GM18526 (cell line): ENCODE data around the gene STAC3.

Experiments used
- POLR2A ChIP-seq: IDR thresholded peaks from 3 replicates; pipeline ENCODE4 v1.6.1; 2011; ENCODE audit not compliant: insufficient read length; ENCODE audit errors: extremely low read depth

The STAC3 gene

DNA sequence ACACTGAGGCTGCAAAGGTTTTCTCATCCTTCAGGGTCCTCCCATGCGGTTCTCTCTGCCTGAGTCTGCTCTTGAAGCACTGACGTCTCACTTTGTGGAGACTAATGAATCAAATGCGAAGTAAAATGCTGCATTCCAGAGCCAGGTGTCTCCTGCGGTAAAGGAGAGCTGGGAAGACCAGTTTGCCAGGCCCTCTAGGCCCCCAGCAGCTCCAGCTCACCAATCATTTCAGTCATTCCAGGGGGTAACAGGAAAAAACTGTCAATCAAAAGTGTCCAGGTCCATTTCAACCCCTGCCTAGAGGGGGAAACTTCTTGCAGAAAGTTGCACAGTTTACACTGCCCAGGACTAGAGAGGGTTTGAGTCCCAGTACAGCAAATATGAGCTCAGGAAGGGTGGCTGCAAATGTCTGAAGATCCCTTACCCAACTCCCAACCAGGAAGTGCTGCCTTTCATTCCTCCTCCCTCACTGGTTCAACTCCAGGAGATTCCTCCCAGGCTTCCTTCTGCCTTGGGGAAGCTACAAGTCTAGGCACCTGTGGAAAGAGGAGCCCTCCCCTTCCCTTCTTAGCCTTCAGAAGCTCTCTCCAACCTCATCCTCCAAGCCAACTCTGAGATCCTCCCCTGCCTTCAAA lies 37.1 kb downstream of the STAC3 start:
- TF ChIP-seq POLR2A: no peak

DNA sequence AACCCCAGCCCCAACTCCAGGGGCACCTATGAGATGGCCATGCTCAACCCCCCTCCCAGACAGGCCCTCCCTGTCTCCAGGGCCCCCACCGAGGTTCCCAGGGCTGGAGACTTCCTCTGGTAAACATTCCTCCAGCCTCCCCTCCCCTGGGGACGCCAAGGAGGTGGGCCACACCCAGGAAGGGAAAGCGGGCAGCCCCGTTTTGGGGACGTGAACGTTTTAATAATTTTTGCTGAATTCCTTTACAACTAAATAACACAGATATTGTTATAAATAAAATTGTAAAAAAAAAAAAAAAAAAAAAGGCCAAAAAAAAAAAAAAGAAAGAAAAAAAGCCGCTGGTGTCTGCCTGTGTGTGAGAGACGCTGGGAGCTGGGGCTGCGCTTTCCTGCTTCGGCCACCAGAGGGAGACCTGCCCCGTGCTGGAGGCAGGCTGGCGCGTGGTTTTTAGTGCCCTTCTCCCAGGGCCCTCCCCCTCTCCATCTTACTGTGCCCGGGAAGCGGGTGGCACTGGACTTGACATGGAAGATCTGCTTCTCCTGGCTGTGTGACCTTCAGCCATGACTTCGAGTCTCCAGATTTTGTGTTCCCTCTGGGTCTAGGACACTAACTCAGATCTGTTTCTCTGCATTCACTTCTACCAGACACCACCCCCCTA lies 37.8 kb downstream of the STAC3 start:
- TF ChIP-seq POLR2A: no peak

DNA sequence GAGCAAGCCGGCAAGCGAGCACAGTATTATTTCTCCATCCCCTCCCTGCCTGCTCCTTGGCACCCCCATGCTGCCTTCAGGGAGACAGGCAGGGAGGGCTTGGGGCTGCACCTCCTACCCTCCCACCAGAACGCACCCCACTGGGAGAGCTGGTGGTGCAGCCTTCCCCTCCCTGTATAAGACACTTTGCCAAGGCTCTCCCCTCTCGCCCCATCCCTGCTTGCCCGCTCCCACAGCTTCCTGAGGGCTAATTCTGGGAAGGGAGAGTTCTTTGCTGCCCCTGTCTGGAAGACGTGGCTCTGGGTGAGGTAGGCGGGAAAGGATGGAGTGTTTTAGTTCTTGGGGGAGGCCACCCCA lies 38.3 kb downstream of the STAC3 start:
- TF ChIP-seq POLR2A: no peak

DNA sequence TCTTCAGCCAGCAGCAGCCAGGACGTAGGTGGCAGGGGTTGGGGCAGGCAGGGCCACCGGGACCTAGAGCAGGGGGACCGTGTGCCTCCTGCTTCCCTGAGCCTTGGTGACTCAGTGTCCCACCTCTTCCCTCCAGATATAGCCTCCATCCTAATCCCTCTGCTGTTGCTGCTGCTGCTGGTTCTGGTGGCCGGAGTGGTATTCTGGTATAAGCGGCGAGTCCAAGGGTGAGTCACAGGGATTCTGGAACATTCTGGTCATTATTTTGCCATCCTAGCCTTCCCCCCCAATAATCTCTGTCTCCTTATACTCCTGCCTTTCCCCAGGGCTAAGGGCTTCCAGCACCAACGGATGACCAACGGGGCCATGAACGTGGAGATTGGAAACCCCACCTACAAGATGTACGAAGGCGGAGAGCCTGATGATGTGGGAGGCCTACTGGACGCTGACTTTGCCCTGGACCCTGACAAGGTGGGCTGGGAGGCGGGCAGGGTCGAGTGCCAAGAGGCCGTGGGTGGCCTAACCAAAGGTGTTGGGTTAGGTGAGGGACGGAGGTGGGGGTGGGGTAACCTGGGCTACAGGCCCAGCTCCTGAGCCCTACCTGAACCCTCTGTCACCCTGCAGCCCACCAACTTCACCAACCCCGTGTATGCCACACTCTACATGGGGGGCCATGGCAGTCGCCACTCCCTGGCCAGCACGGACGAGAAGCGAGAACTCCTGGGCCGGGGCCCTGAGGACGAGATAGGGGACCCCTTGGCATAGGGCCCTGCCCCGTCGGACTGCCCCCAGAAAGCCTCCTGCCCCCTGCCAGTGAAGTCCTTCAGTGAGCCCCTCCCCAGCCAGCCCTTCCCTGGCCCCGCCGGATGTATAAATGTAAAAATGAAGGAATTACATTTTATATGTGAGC lies 38.9 kb downstream of the STAC3 start:
- no peak for TF ChIP-seq POLR2A

DNA sequence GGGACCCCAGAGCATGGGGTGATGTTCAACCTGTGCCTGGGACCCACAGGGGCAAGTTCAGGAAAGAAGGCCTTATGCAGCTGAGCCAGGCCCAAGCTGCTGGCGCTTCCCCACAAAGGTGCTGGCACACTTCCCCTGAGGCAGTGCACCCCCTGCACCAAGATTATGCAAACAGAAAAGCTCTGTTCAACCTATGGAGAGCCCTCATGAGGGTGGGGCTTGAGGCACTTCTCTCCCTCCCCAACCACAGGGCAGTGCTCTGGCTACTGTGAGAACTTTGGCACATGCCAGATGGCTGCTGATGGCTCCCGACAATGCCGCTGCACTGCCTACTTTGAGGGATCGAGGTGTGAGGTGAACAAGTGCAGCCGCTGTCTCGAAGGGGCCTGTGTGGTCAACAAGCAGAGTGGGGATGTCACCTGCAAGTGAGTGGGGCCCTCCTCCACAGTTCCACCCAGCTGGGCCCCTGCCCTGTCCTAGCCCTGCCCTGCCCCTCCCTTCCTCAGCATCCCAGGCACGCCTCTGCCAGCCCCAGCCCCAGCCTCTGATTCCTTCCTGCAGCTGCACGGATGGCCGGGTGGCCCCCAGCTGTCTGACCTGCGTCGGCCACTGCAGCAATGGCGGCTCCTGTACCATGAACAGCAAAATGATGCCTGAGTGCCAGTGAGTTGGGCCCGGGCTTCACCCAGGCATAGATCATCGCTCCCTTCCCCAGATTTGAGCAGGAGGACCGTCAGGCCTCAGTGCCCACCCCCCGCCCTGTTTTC lies 39.9 kb downstream of the STAC3 start:
- TF ChIP-seq POLR2A: no peak

DNA sequence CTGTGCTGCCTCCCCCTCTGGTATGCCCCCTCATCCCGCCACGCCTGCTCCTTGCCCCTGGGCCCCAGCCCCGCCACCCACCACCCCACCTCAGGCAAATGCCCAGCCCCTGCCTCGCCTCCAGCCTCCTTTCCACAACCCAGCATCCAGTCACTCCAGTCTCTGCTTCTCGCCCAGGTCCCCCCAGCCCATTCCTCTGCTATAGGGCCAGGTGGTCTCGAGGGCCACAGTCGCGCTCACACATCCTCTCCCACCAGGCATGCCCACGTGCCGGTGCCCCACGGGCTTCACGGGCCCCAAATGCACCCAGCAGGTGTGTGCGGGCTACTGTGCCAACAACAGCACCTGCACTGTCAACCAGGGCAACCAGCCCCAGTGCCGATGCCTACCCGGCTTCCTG lies 40.5 kb downstream of the STAC3 start:
- TF ChIP-seq POLR2A: no peak

DNA sequence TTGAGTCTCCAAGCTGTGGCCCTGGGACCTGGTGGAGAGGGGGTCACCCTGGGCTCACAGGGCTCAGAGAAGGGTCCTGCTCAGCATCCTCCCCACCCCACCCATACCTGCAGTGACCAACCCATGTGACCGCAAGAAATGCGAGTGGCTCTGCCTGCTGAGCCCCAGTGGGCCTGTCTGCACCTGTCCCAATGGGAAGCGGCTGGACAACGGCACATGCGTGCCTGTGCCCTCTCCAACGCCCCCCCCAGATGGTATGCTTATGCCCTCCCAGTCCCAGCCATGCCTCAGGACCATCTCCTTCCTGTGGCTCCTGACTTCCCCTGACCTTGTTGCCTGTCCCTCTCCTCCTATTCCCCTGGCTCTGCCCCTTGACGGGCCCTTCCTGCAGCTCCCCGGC lies 41.1 kb downstream of the STAC3 start:
- no peak for TF ChIP-seq POLR2A

DNA sequence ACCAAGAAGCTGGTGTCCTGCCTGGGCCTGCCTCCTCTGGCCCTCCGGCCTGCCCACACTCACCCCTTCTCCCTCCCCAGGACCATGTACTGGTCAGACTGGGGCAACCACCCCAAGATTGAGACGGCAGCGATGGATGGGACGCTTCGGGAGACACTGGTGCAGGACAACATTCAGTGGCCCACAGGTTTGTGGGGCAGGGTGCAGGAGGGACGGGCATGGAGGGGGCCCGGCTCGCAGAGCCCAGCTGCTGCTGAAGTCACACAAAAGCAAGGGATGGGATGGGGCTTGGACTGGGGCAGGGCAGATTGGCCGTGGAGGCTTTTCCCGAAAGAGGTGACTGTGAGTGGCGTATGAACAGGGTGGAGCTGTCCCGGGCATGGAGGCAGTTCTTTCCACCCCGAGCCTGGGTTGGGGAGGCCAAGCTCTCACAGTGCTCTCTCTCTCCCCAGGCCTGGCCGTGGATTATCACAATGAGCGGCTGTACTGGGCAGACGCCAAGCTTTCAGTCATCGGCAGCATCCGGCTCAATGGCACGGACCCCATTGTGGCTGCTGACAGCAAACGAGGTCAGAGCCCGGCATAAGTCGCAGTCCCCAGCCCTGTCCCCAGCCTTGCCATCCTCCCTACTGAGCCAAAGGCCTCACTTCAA lies 42.2 kb downstream of the STAC3 start:
- no peak for TF ChIP-seq POLR2A

DNA sequence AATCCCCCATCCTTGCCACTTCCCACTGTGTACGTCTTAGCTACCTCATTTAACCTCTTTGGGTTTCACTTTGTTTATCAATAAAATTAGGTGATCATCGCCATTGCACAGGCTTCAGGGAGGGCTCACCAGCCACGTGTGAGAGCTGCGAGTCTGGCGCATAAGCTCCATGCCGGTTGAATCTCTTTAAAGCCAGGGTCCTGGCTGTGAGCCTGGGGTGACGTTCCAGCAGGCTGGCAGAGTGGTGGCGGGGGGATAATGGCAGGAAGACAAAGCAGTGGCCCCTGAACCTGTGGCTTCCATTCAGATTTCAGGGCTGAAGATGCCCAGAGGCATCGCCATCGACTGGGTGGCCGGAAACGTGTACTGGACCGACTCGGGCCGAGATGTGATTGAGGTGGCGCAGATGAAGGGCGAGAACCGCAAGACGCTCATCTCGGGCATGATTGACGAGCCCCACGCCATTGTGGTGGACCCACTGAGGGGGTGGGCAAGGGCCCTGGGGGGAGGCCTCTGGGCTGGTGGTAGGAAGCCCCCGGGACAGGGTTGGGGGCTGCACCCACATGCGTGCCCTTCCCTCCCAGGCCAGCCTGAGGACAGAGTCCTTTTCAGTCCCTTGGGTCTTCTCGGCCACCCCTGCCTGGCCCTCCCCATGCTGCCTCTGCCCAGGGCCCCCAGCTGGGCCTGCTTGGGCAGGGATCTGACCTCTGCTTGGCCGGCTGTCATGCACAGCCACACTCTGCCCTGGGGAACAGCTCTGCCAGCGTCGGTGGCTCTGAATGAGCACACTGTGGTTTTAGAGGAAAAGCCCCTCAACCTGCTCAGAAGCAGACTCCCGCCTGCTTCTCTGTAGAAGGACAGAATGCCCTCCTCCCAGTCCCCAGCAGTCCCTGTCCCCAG lies 43.0 kb downstream of the STAC3 start:
- TF ChIP-seq POLR2A: no peak

DNA sequence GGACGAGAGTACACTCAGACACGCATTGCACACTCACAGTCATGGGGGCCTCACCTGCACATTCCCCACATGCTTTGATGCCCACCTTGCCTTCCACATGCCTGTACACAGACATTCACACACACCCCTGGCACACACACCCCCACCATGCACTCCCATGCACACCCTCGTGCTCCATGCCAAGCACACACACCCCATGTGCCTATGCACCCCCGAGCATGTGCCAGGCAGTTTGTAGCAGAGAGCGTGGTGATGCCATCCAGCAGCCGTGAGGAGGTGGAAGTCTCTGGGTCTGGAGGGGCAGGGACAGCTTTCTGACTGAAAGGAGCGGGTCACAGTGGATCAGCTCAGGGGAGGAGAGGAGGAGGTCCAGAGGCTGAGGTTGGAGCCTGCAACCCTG lies 45.1 kb downstream of the STAC3 start:
- no peak for TF ChIP-seq POLR2A

DNA sequence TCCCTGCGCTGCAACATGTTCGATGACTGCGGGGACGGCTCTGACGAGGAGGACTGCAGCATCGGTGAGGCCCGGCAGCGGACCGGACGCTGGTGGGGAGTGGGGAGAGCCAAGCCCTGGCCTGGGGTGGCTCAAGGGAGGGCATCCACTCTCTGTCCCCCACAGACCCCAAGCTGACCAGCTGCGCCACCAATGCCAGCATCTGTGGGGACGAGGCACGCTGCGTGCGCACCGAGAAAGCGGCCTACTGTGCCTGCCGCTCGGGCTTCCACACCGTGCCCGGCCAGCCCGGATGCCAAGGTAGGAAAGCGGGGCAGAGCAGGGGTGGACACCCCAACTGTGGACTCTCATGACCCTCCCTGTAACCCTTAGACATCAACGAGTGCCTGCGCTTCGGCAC lies 45.8 kb downstream of the STAC3 start:
- no peak for TF ChIP-seq POLR2A

DNA sequence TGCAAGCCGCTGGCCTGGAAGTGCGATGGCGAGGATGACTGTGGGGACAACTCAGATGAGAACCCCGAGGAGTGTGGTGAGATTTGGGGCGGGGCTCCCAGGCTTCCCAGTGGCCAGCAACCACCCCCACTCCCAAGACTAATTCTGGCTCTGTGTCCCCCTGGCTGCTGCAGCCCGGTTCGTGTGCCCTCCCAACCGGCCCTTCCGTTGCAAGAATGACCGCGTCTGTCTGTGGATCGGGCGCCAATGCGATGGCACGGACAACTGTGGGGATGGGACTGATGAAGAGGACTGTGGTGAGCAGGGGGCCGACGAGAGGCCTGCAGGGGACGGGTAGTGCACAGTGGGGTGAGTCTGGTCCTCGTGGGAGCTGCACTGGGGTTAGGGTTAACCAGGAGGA lies 46.5 kb downstream of the STAC3 start:
- no peak for TF ChIP-seq POLR2A

DNA sequence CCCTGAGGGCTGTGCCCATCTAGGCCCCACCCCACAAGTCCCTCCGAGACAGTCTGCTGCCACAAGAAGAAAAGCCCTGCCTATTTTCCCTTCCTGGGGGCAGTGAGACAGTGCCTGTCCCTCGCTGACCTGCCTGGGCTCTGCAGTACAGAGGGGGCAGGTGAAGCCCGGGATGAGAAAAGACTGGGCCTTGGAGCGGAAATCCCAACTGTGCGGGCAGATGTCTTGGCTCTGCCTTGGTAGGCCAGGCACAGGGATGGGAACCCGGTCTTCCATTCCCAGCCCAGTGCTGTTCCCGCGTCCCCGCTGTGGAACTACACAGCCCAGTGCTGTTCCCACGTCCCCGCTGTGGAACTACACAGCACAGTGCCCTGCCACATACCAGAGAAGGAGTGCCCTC lies 47.2 kb downstream of the STAC3 start:
- TF ChIP-seq POLR2A: no peak

DNA sequence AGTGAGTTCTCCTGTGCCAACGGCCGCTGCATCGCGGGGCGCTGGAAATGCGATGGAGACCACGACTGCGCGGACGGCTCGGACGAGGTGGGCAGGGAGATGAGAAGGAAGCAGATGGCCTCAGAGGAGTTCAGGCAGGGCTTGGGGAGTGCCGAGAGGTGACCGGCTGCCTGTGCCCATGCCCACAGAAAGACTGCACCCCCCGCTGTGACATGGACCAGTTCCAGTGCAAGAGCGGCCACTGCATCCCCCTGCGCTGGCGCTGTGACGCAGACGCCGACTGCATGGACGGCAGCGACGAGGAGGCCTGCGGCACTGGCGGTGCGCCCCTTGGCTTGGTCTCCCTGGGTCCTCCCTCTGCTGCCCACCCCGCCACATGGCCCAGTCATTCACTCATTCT lies 47.8 kb downstream of the STAC3 start:
- no peak for TF ChIP-seq POLR2A
